GM19455 (cell line): ENCODE data around the gene OR7C2.

Experiments used
- ATAC-seq: cut with Tn5 transposase; IDR thresholded peaks from one replicate; pipeline ENCODE4 v1.9.1; 2021; ENCODE audit not compliant: unreplicated experiment

OR7C2 gene

DNA sequence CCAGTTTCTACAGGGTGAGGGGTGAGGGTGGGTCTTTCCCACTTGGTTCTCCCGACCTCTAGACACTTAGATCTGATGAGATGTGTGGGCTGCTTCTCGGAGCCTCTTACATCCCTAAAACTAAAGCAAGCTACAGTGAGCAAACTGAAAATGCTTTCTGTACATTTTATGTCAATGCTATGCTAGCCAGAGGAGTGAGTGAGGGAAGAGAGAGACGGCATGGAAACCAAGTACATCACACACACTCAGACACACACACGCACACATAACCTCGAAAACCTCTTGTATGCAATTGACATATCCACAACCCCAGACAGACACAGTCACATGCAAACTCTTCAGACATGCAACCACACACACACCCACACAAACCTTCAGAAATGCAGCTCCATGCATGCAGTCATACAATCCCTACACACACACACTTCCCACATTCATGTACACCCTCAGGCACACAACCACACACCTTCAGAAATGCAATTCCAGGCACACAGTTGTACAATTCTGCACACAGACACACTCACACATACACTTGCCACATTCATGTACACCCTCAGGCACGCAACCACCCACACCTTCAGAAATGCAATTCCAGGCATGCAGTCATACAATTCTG is 37.0 kb downstream of the OR7C2 start:
- ATAC-seq: no peak

DNA sequence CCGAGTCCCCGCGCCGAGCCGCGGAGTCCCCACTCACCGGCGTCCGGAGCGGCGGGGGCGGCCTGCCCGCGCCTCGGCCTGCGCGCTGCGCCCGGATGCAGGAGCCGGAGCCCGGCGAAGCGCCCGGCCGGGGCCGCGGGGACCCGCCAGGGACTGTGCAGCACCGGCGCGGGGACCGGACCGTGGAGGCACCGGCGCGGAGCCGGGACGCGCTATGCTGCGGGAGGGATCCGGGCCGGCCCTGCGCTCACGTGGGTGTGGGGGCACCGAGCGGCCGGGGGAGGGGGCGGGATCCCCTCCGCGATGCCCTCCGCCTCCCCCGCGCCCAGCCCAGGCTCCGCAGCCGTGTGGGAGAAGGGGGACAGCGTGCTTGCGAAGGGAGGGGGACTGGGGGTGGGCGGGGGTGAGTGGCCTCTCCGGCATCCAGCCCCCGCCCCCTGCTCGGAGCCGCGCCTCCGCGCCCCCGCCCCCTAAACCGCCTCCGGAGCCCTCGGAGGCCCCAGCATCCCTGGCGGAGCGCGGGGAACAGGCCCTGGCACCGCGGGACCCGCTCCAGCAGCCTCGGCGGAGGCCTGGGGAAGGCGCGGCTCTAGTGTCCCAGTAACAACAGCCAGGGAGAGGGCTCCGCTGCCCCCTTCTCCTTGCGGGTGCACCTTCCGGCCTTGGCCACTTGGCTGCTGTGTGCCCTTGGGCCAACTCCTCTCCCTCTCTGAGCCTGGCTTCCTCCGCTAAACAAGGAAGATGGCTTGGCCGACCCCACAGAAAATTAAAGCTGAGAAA is 38.4 kb downstream of the OR7C2 start, which contains the start of gene SLC1A6:
SLC1A6 (minus strand) TSS at position 389 of the 780 bp plus-strand sequence. CDS start 6,954 bp downstream, outside the sequence.
- ATAC-seq: no peak

DNA sequence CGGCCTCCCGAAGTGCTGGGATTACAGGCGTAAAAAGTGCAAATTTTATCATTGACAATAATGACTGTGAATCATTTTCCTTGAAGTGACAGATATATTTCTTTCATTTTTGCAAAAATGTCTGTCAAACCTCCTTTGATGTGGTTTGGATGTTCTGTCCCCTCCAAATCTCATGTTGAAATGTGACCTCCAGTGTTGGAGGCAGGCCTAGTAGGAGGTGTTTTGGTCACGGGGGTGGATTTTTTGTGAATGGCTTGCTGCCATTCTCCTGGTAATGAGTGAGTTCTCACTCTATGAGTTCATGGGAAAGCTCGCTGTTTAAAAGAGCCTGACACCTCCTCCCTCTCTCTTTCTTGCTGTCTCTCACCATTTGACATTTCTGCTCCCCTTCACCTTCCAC is 43.8 kb downstream of the OR7C2 start:
- no peak for ATAC-seq
